GM21529 (cell line): ENCODE measurements around the gene CHAMP1.
"Not testable (repeated sequence)": the region's sequence is repeated elsewhere in the genome, so short reads cannot be mapped to it uniquely, and the experiment has no call there.

Experiments
- ATAC-seq: cut with Tn5 transposase; IDR thresholded peaks from one replicate; pipeline ENCODE4 v1.9.1; 2021; ENCODE audit not compliant: unreplicated experiment

The CHAMP1 gene

GRCh38 chr13:114328595-114328994, 14.3 kb downstream of the CHAMP1 start:
- no peak for ATAC-seq

DNA sequence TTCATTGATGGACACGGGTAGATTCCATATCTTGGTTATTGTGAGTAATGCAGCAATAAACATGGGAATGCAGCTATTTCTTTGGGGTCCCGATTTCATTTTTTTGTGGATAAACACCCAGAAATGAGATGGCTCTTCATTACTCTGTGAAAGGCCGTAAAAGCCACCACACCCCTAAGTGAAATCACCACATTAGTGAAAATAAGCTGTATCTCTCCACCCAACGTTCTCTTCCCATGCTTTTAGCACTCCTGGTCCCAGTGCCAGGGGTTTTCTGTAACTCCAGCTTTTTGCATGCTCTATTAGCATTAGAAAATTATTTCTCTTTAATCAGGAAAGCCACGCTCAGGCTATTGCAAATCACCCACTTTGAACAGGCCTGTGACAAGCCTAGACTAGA, 15.8 kb downstream of the CHAMP1 start:
- ATAC-seq = no peak

GRCh38 chr13:114333881-114334280, 19.6 kb downstream of the CHAMP1 start:
- ATAC-seq = not testable (repeated sequence)

DNA sequence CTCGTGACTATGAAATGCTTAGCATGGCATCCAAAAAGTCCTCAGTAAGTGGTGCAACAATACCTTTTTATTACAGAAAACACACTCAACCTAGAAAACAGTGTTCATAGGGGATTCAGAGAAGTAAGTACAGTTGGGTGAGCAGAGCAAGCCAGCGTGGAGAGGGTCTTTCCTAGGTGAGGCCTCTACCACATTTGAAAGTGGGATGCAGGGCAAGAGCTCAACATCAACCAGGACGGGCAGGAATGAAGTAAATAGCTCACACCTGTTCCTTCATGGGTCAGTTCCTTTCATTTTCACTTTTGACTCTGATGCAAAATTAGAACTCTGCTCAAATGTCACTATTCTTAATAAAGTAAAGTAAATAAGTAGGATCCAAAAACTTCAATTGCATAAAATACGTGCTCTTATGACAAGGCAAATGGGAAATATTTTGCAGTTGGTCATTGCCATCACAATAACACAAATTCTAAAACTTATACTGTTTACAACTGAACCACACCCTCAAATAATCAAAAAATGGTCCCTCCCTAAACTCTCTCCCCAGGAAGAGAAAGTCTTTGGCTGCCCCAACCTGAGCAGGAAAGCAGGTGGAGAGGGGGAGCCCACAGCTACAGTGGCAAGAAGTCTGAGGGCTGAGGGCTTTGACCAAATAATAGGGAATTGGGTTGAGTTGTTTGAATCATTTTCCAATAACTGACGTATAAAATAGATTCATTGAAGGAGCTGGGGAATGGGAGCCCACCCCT, 20.2 kb downstream of the CHAMP1 start:
- ATAC-seq = no peak

GRCh38 chr13:114336457-114336856, 22.2 kb downstream of the CHAMP1 start:
- ATAC-seq = not testable (repeated sequence)

DNA sequence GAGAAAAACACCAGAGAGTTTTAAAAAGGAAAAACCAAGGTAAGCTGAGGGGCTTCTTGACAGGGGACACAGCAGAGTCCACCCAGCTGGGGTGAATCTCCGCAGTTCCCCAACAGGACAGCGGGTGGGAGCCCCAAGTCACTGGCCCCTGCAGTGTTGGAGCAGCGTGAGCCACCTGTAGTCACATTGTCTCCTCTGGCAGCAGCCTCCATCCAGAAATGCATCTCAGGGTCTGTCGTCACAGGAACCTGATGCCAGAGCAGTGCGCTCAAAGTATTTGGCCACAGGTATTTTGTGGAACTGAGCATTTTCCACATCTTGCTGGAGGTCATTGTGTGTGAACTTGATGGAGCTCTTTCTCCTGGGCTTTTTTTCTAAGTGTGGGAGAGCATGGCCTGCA, 24.7 kb downstream of the CHAMP1 start:
- ATAC-seq = no peak

DNA sequence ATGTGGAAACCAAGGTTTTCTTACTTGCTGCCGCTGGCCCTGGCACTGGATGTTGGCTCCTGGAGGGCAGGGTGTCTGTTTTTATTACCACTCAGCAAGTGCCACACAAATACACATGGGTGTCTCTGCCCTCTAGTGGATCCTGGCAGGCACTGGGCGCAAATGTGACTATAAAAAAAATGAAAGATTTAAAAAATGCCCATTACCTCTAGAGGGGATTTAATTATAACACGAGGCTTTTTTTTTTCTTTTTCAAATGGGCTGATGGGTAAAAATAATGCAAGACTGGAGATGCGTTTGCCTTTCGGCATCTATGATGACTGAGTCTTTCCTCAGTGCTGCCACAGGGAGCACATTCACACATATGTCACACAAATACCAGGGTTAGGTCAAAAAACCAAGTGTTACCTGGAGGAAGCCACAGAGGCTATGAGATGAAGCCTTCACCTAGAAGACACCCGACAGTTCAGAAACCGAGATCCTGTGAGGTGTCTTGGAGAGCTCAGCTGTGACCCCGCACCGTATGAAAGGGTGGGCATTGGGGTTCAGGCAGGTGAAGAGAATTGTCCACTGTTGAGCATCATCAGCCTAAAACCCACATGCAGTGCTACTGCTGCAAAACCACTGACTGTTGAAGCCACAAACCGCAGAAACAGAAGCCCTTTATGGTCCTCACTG, 25.7 kb downstream of the CHAMP1 start:
- ATAC-seq = no peak

- no peak for ATAC-seq
Measured at GRCh38 chr13:114341003-114341777, 26.9 kb downstream of the CHAMP1 start.

GRCh38 chr13:114347256-114347655, 33.0 kb downstream of the CHAMP1 start:
- ATAC-seq = not testable (repeated sequence)

DNA sequence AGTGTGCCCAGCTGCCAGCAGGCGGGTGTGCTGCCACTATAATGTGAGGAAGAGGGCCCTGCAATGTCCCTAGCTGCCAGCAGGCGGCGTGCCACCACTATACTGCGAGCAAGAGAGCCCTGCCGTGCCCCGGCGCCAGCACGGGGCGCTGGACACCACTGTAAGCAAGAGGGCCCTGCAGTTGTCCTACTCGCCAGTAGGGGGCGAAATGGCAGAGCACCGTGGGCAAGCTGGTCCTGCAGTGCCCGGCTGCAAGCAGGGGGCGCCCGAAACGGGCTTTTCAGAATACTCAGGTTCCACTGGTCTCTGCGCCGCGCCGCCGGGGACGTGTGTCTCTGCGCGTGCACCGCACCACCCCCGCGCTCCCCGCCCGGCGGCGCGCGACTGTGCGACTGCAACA, 38.5 kb downstream of the CHAMP1 start:
- ATAC-seq = not testable (repeated sequence)

DNA sequence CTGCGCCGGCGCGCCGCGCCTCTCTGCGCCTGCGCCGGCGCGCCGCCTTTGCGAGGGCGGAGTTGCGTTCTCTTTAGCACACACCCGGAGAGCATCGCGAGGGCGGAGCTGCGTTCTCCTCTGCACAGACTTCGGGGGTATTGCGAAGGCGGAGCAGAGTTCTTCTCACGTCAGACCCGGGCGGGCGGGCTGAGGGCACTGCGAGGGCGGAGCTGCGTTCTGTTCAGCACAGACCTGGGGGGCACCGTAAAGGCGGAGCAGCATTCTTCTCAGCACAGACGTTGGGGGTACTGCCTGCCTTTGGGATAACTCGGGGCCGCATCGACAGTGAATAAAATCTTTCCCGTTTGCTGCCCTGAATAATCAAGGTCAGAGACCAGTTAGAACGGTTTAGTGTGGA, 39.1 kb downstream of the CHAMP1 start:
- ATAC-seq = not testable (repeated sequence)
